DOHH2 (cell line): ENCODE results near the gene CASKIN1.

Experiments used
- CTCF ChIP-seq: fragments of 200-600 bp; sonication (generic); IDR thresholded peaks from one replicate; pipeline ENCODE4 v1.5.1; 2014; ENCODE audit warnings: antibody characterized with exemption, mild to moderate bottlenecking, low read depth, low read length; ENCODE audit not compliant: poor library complexity, severe bottlenecking
- EZH2phosphoT487 ChIP-seq: fragments of 200-600 bp; sonication (generic); IDR thresholded peaks from 2 replicates; pipeline ENCODE4 v1.6.1; 2017; ENCODE audit warnings: borderline replicate concordance, mild to moderate bottlenecking, antibody characterized with exemption, low read length, moderate library complexity, mixed read lengths

DNA sequence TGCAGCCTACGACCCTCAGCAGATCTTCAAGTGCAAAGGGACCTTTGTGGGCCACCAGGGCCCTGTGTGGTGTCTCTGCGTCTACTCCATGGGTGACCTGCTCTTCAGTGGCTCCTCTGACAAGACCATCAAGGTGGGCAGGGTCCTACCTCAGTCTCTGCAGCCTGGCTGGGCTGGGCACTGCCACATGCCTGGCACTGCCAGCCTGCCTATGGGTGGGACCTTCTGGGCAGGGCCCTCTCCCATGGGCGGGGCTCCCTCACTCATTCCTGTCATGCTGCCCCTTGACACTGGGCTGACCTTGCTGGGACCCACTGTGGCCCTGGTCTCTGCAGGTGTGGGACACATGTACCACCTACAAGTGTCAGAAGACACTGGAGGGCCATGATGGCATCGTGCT is 22.5 kb downstream of the CASKIN1 start:
- TF ChIP-seq CTCF, result no peak
- TF ChIP-seq EZH2phosphoT487, result no peak
